GM21529 (cell line): ENCODE measurements around the gene RNF186.

ENCODE experiments used
- ATAC-seq: cut with Tn5 transposase; IDR thresholded peaks from one replicate; pipeline ENCODE4 v1.9.1; 2021; ENCODE audit not compliant: unreplicated experiment

The RNF186 gene

GRCh38 chr1:19768353-19769210 is 46.5 kb downstream of the RNF186 start:
- no peak for ATAC-seq

GRCh38 chr1:19765623-19766022 is 49.5 kb downstream of the RNF186 start:
- ATAC-seq: no peak

DNA sequence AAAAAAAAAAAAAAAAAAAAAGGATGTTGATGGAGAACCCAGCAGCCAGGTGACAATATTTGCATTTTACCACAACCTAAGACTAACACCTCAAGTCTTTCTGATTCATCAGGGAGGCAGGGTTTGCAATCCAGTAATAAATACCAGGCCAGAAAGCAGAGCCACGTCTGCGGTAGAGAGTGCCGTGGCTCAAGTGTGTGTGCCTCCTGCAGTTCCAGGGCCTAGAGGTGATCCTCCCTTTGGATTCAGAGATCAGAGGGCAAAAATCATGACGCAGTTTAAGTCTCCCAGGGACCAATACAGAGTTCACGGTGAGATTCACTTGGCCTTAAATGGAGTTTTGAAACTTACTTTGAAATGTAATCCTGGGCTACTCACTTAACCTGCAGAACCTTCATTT is 50.2 kb downstream of the RNF186 start:
- ATAC-seq: no peak
